Dedifferentiated amniotic fluid mesenchymal stem cell (primary cell): ENCODE results near the gene BSND.

Experiments used
- DNase-seq: peaks from one replicate; pipeline ENCODE4 v3.0.0-alpha.2; 2016; ENCODE audit errors: extremely low spot score

BSND gene

GRCh38 chr1:54991939-54992338 lies 6.8 kb upstream of the BSND start:
- DNase-seq: no peak

DNA sequence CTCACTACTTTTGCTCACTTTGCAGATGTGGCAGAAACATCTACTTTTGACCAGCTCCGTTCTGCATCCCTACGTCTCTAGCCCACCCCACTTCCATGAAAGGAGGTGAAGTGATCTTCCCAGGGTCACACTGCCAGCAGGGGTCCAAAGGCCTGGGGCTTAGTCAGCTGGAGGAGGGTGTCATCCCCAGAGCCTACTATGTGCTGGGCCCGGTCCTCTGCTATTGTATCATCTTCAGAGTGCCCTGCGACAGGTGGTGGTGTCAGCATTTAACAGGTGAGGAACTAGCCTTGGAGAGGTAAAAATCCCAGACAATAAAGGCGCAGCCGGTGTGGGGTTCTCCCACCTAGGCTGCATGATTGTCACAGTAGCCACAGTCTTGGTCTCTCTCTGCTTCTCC lies 5.6 kb upstream of the BSND start:
- no peak for DNase-seq

DNA sequence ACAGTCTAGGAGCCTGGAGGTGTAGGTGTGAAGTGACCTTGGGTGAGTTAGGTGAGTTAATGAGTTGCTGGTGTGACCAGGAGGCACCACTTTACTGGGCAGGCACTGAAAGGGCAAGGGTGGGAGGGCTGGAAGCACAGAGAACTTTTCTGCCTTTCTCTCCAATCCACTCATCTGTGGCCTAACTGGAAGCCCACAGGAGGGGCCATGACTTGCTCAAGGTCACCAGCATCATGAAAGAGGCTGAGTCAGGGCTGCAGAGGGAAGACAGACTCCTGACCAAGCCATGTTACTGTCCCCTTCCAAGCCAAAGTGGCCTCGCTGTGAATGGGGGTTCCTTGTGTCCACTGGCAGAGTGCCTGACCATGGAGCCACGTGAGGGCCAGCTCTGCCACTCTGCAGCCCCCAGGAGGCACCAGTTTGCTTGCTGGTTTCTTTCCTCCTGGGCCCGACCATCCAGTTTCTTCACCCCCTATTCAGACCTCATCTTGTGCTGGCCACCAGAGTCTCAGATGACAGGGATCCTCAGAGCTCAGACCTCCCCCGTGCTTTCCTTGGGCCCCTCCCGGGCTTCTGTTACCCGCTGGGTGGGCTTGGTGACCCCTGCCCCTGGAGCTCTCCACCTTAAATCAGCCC lies 4.3 kb upstream of the BSND start:
- no peak for DNase-seq

DNA sequence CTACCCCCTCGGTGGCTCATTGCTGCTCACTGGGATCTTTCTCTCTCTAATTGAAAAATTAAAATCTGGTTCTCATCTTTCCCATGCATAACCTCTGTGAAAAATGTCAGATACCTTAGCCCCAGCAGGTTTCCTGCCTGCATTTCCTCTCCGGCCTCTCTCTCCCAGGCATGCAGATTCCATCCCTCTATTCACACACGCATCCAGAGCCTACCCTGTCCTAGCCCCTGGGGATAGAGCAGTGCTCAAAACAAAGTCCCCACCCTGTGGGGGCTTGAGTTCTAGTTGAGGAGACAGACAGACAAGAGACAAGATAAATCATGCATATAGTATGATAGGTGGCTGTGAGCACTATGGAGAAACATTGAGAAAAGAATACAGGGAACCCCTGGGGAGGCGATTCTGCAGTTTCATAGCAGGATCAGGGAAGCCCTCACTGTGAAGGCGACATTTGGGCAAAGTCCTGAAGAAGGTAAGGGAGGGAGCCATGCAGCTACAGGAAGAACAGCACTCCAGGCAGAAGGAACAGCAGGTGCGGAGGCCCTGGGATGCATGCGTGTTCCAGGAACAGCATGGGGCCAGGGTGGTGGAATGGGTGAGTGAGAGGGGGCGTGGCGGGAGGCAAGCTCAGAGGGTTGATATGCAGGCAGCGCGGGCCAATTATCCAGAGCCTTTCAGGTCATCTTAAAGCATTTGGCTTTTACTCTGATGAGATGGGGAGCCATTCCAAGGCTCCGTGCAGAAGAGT lies 3.5 kb upstream of the BSND start:
- no peak for DNase-seq

GRCh38 chr1:54995835-54996234 lies 2.9 kb upstream of the BSND start:
- DNase-seq: no peak

DNA sequence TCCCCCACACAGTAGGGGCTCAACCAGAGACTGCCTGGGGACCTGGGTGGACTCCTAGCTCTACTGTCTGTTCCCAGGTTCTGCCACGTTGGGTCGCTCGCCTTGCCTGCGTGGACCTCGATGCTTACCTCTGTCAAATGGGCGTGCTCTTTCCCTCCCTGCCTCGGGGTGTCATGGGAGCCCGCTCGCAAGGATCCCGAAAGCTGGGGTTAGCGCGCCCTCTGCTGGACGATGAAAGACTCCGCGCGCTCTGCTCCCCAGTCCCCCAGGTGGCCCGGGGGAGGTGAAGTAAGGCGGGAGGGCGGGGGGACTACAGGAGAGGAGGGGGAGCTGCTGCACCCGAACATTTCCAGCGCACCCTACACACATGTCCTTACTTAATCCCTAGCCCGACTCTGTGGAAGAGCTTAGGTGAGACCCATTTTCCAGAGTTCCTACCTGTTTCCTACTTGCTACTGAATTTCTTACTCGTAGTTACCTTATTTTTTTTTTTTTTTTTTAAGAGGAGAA lies 2.3 kb upstream of the BSND start:
- no peak for DNase-seq

GRCh38 chr1:54996869-54997710 lies 1.6 kb upstream of the BSND start:
- DNase-seq: no peak

- no peak for DNase-seq
Observed at GRCh38 chr1:54997711-54997986, 1.1 kb upstream of the BSND start.

GRCh38 chr1:54998100-54998499 lies 633 bp upstream of the BSND start:
- DNase-seq: no peak

GRCh38 chr1:55000110-55001085 lies 1.7 kb downstream of the BSND start:
- DNase-seq: no peak

DNA sequence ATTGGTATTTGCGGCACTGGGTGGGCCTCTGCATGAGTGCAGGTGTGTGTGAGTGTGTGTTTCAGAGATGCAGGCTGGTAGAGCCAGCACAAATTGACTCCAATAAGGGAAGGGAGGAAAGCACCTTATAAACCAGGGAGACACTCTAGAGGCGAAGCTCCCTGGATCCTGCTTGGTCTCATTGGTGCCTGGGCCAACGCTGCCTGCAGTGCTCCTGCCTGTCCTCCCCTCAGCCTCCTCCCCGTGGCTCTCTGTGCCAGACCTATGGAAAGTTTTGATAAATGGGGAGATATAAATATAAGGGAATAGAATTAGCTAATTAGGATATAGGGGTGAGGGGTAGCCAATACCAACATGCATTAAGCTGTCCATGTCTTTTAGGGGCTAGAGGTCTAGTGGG lies 2.6 kb downstream of the BSND start:
- no peak for DNase-seq

DNA sequence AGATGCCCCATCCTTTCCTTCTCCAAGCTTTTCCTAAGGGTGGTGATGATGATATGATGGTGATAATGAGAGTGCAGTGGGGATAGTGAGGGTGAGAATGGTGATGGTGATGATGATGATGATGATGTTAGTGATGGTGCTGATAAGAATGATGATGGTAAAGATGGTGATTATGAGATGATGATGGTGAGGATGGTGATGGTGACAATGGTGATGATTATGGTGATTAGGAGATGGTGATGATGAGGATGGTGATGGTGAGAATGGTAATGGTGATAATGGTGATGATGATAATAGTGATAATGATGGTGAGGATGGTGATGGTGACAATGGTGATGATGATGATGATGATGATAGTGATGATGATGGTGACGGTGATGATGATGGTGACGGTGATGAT lies 4.0 kb downstream of the BSND start:
- DNase-seq: no peak

DNA sequence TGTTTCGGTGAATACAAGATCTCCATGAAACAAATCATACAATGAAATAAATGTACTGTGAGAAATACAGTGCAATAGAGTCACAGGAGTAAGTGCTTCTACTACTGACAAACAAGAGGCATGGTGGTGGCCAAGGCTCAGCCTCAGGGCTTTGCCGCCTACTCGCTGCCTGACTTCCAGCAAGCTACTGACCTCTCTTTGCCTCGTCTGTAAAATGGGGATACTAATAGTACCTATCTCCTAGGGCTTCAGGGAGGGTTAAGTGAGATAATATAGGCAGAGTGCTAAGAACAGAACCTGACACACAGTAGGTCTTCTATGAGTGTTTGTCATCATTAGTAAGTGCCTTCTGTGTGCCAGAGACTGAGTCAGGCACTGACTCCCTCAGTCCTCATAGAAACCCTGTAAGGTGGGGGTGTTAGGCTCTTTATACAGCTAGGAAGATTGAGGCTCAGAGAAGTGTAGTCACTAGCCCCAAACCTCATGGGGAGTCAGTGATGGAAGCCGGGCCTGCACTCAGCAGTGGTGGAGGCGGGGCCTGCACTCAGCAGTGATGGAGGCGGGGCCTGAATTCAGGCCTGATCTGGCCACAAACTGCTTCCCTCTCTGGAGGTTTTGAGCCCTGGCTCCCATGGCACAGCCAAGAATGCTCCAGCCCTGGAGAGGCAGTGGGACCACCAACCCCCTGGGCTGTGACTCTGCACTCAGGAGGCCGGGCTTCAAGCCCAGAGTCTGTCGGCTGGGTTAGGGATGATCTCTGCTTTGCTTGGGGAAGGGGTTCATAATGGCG lies 6.8 kb downstream of the BSND start:
- no peak for DNase-seq

GRCh38 chr1:55006931-55007330 lies 8.2 kb downstream of the BSND start:
- DNase-seq: no peak

- DNase-seq: peak; percentile 51
Observed at GRCh38 chr1:55007625-55008024, 8.9 kb downstream of the BSND start.

GRCh38 chr1:55010194-55010886 lies 11.6 kb downstream of the BSND start:
- DNase-seq: no peak

- no peak for DNase-seq
Observed at GRCh38 chr1:55010887-55011217, 12.1 kb downstream of the BSND start.

GRCh38 chr1:55012661-55013060 lies 13.9 kb downstream of the BSND start:
- no peak for DNase-seq

DNA sequence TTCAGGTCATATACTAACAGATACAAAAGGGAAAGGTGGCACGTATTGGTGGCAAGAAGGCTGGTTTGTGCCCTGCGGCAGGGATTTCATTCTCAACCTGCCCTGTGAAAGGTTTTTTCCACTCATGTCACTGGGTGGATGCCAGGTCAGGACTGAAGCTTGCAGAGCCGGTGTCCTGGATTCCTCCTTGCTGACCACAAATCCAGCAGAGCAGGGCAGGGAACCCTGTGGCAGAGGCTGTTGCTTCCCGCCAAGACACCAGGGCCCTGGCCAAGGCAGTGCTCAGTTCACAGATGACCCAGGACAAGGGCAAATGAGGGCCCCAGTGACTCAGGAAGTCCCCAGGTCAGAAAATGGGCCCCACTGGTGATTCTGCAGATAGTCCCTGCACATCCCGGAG lies 16.4 kb downstream of the BSND start:
- DNase-seq: no peak
